A673 (cell line): ENCODE results near the gene ORAI2.

Source experiments
- CTCF ChIP-seq: fragments of 300-800, 200-600 bp; sonication (generic); conservative IDR thresholded peaks from 2 replicates; pipeline ENCODE4 v1.5.1; 2017; ENCODE audit warnings: low read depth, mild to moderate bottlenecking, antibody characterized with exemption, low read length, moderate library complexity, mixed read lengths
- EZH2 ChIP-seq: fragments of 200-600 bp; sonication (generic); IDR thresholded peaks from 2 replicates; pipeline ENCODE4 v1.6.1; 2017; ENCODE audit warnings: borderline replicate concordance, low read depth, mild to moderate bottlenecking, mixed read lengths, antibody characterized with exemption, low read length; ENCODE audit not compliant: poor library complexity, severe bottlenecking

GRCh38 chr7:102452451-102452850 lies 19.1 kb downstream of the ORAI2 start:
- TF ChIP-seq EZH2: no peak
- TF ChIP-seq CTCF: no peak
